ENCODE measurements around the gene FABP3.

FABP3 gene

GRCh38 chr1:31408788-31409318 is 36.0 kb upstream of the FABP3 start:
- H3K4me1 Mint-ChIP-seq = peaks cover 19% of the 10 kb centered on the region
- DNase-seq (ENCODE audit: low spot score in 2 of 2) = no peak
- no peak for ATAC-seq
- no peaks in the 10 kb centered on the region for H3K9me3 Mint-ChIP-seq
- no peaks in the 10 kb centered on the region for H3K36me3 Mint-ChIP-seq
- no peak overlapping the region for H3K4me3 Mint-ChIP-seq
- no peak overlapping the region for H3K27ac Mint-ChIP-seq

DNA sequence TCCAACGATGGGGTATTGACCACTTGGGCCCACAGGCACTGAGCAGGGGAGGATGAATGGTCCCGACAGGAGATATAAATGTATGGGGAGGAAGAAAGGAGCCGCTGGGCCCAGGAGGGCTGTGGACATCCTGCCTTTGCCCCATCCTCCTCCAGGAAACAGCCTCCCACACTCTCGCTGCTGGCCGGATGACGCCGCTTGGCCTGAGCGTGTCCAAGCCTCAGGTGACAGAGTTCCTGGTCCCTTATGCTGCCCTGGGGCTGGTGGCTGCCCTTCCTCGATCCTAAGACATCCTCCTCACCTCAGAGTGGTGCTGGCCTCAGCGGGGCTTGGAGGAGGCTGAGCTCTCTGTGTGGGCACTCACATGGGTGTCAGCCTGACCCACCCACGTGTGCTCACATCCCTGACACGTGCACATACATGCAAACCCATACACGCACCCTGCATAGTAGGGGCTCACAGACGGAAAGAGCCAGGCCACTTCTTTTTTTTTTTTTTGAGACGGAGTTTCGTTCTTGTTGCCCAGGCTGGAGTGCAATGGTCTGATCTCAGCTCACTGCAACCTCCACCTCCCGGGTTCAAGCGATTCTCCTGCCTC is 34.3 kb upstream of the FABP3 start:
- Mint-ChIP-seq H3K4me3 (no peak overlapping the region), H3K9me3 (no peaks in the 10 kb centered on the region), H3K27ac (no peak overlapping the region), H3K4me1 (peaks cover 9% of the 10 kb centered on the region), H3K36me3 (no peaks in the 10 kb centered on the region)
- DNase-seq (ENCODE audit: low spot score in 2 of 2) (no peak), ATAC-seq (no peak)

DNA sequence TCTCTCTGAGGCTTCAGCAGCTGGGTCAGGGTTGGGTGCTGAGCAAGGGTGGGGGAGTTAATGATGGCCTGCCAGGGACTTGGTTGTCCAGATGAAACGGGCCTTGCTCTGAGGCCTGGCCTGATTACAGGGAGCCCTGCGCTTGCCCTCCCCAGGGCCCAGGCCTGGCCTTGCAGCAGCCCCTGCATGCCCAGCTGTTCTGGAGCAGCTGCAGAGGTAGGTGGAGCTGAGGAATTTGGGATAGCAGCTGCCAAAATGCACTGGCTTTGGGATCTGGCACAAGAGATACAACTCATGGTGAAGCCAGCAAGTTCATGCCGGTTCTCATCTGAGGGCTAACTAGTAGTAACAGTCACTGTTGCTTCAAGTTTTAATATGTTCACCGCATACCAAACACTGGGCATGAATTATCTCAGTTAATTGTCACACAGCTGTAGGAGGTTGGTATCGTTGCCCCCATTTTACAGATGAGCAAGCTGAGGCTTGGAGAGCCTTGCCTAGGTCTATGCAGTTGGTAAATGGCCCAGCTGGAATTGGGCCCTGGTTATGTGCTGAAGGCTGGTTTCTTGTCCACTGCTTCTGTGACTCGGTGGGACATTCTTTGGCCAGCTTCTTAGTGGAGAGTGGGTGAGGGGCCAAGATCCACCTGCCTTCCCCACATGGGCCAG is 32.8 kb upstream of the FABP3 start:
- H3K4me1 Mint-ChIP-seq = no peaks in the 10 kb centered on the region
- no peaks in the 10 kb centered on the region for H3K9me3 Mint-ChIP-seq
- DNase-seq (ENCODE audit: low spot score in 2 of 2) = no peak
- no peaks in the 10 kb centered on the region for H3K36me3 Mint-ChIP-seq
- ATAC-seq = no peak
- no peak overlapping the region for H3K4me3 Mint-ChIP-seq
- H3K27ac Mint-ChIP-seq = no peak overlapping the region

GRCh38 chr1:31401241-31401640 is 28.4 kb upstream of the FABP3 start:
- no peak overlapping the region for H3K27ac Mint-ChIP-seq
- H3K4me3 Mint-ChIP-seq = no peak overlapping the region
- no peak for ATAC-seq
- no peak for DNase-seq (ENCODE audit: low spot score in 2 of 2)
- H3K4me1 Mint-ChIP-seq = no peaks in the 10 kb centered on the region
- H3K9me3 Mint-ChIP-seq = no peaks in the 10 kb centered on the region
- no peaks in the 10 kb centered on the region for H3K36me3 Mint-ChIP-seq

- H3K9me3 Mint-ChIP-seq = no peaks in the 10 kb centered on the region
- ATAC-seq (peak; percentile 44), DNase-seq (ENCODE audit: low spot score in 2 of 2) (no peak)
- H3K4me3 Mint-ChIP-seq = no peak overlapping the region
- no peaks in the 10 kb centered on the region for H3K36me3 Mint-ChIP-seq
- no peak overlapping the region for H3K27ac Mint-ChIP-seq
- H3K4me1 Mint-ChIP-seq = no peaks in the 10 kb centered on the region
These were observed 27.5 kb upstream of the FABP3 start for GRCh38 chr1:31400393-31400792.

DNA sequence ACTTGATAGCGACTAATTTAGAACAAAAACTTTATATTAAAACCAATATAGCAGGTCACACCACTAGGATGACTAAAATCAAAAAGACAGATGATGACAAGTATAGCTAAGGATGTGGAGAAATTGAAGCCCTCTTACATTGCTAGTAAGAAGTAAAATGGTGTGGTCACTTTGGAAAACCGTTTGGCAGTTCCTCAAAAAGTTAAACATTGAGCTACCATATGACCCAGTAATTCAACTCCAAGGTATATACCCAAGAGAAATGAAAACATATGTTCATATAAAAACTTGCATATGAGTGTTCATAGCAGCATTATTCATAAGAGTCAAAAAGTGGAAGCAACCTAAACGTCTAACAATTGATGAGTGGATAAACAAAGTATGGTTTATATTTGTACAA is 27.1 kb upstream of the FABP3 start:
- Mint-ChIP-seq H3K36me3 (no peaks in the 10 kb centered on the region), H3K4me1 (peaks cover 2% of the 10 kb centered on the region), H3K27ac (no peak overlapping the region), H3K4me3 (no peak overlapping the region), H3K9me3 (no peaks in the 10 kb centered on the region)
- DNase-seq (ENCODE audit: low spot score in 2 of 2) (no peak), ATAC-seq (no peak)

DNA sequence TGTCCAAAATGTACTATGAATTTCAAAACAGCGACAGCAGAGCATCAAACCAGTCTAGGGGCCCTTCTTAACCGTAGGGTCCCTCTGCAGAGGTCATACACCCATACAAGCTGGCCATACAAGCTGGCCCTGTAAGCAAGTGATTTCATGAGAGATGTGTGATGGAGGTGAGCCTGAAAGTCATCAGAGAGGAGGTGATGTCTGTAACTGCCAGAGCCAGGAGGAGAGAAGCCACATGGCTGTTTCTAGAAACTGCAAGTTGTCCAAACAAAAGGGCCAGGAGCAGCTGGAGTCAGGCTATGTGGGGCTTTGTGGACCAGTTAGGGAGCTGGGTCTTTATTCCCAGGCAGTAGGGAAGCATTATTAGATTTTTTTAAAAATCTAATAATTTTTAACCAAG is 25.4 kb upstream of the FABP3 start:
- no peak overlapping the region for H3K27ac Mint-ChIP-seq
- ATAC-seq (no peak), DNase-seq (ENCODE audit: low spot score in 2 of 2) (no peak)
- peaks cover 11% of the 10 kb centered on the region for H3K4me1 Mint-ChIP-seq
- H3K36me3 Mint-ChIP-seq = no peaks in the 10 kb centered on the region
- H3K9me3 Mint-ChIP-seq = no peaks in the 10 kb centered on the region
- H3K4me3 Mint-ChIP-seq = no peak overlapping the region

DNA sequence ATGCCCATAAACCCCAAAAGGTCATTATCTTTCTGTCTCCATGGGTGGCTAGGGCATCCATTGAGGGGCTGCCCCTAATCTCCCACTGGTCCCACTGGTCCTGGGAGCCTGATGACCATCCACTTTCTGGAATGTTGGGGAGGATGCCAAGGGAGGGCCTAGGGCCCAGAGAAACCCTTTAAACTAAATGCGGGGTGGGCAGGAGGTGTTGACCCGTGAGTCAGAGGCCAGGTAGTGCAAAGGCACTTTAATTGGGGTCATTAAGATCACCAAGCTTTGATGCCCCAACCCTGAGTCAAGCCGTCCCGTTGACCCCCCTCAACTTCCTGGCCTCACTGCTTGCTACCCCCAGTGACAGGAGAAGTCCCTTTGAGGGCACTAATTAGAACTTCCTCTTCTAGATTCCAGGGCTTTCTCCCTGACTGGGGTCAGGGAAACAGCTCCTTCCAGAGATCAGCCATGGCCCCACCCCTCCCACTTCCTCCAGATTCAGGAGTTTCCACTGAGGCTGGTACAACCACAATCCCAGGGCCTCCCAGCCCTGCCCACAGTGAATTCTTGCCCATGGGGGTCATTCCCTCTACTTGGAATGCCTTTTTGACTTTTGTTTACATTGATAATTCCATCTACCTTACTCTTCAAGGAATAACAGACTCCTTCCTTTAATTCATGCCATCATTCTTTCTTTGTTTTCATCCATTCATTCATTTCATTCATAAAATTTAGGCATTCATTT is 24.7 kb upstream of the FABP3 start:
- DNase-seq (ENCODE audit: low spot score in 2 of 2) = no peak
- Mint-ChIP-seq H3K36me3 (no peaks in the 10 kb centered on the region), H3K4me1 (peaks cover 11% of the 10 kb centered on the region), H3K9me3 (no peaks in the 10 kb centered on the region), H3K4me3 (no peak overlapping the region), H3K27ac (no peak overlapping the region)
- no peak for ATAC-seq

DNA sequence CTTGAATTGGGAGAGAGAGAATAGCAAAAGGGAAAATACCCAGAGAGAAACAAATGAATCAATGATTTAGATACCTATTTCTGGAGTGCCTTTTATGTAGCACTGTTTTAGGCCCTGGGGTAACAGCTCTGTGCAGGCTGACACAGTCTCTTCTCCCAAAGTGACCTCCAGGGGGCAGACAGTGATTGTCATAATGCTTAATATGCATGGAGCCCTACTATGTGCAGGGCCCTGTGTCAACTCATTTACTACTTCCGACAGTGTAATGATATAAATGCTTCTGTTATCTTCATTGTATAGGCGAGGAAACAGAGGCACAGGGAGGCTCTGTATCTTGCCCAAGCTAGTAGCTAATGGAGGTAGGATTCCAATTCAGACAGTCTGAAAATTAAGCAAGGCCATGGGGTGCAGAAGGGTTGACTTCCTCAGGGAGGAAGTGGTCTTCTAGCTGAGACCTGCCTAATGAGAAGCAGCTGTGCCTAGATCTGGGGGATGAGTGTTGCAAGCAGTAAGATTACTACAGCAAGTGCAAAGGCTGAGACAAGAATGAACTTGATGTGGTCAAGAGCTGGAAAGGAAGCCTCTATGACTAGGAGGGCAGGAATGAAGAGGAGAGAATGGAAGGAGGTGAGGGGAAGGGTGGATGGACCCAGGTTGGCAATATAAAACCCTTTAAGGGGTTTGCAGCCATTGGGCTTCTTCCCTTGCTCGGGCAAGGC is 23.9 kb upstream of the FABP3 start:
- H3K4me3 Mint-ChIP-seq = no peak overlapping the region

DNA sequence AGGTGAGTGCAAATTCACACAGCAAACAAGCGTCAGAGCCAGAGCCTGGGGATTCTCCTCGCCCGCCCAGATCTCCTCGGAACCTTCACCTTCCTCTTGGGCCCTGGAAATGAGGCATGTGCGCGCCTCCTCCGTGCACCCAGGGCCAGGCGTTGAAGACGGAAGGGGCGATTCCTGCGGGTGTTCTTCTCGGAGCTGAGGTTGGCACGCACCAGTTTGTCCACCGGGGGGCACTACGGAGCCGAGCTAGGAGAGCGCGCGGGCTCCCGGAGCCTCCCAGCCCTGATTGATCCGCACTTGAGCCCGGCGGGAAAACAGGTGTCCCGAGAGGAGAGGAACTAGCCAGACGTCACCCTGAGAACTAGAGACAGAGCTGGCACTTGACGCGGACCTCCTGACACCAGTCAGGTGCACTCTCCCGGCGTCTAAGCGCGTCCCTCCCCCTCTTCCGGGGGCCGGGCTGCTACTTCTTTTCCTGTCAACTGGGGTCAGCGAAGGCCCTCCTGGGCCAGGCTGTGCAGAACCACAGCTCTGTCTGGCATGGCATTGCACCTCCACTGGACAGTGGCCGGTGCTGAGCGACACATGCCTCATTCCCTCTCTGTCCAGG is 21.8 kb upstream of the FABP3 start:
- Mint-ChIP-seq H3K9me3 (no peaks in the 10 kb centered on the region), H3K4me1 (peaks cover 11% of the 10 kb centered on the region), H3K4me3 (peak overlapping the region; percentile 75), H3K27ac (peak overlapping the region; percentile 11), H3K36me3 (no peaks in the 10 kb centered on the region)
- DNase-seq (ENCODE audit: low spot score in 2 of 2) (peak; percentile 78 to 89), ATAC-seq (peak; percentile 93)

More for the DNA sequence above, 23.9 kb upstream of the FABP3 start:
- Mint-ChIP-seq H3K9me3 (no peaks in the 10 kb centered on the region), H3K27ac (no peak overlapping the region), H3K36me3 (no peaks in the 10 kb centered on the region), H3K4me1 (peaks cover 11% of the 10 kb centered on the region)
- no peak for DNase-seq (ENCODE audit: low spot score in 2 of 2)
- ATAC-seq = no peak

DNA sequence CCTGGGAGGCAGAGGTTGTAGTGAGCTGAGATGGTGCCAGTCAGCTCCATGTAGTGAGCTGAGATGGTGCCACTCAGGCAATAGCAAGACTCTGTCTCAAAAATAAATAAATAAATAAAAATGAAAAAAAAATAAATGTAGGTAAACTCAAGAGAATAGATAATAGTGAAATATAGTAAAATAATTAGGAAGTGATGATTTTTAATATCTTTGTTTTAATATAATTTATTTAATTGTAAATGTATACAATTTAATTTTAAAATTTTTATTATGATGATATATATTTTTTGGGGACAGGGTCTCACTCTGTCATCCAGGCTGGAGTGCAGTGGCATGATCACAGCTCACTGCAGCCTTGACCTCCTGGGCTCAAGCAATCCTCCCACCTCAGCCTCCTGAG is 20.6 kb upstream of the FABP3 start:
- DNase-seq (ENCODE audit: low spot score in 2 of 2) (no peak), ATAC-seq (no peak)
- Mint-ChIP-seq H3K36me3 (no peaks in the 10 kb centered on the region), H3K4me1 (peaks cover 11% of the 10 kb centered on the region), H3K27ac (no peak overlapping the region), H3K9me3 (no peaks in the 10 kb centered on the region), H3K4me3 (no peak overlapping the region)

DNA sequence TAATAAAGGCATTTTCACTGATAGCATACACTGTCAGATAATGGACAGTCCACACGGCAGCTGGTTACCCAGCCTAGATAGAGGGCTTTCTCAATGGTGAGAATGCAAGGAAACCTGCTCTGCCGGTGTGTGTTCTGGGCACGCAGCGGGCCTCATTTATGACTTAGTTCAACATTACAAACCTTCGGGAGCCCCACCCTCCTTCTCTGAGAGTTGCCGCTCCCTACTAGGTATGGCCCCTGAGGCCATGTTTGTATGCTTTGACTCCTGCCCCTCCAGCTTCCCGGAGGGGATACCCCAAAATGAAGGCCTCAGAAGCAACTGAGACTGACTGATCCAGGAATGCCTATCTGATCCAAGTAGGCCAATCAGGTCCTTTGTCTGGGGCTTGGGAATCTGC is 17.2 kb upstream of the FABP3 start:
- H3K4me3 Mint-ChIP-seq = no peak overlapping the region
- no peak overlapping the region for H3K27ac Mint-ChIP-seq
- no peak for DNase-seq (ENCODE audit: low spot score in 2 of 2)
- H3K4me1 Mint-ChIP-seq = peaks cover 15% of the 10 kb centered on the region
- H3K9me3 Mint-ChIP-seq = no peaks in the 10 kb centered on the region
- no peak for ATAC-seq
- H3K36me3 Mint-ChIP-seq = no peaks in the 10 kb centered on the region

- ATAC-seq = no peak
- H3K9me3 Mint-ChIP-seq = no peaks in the 10 kb centered on the region
These were observed 16.7 kb upstream of the FABP3 start for GRCh38 chr1:31389616-31390015.

DNA sequence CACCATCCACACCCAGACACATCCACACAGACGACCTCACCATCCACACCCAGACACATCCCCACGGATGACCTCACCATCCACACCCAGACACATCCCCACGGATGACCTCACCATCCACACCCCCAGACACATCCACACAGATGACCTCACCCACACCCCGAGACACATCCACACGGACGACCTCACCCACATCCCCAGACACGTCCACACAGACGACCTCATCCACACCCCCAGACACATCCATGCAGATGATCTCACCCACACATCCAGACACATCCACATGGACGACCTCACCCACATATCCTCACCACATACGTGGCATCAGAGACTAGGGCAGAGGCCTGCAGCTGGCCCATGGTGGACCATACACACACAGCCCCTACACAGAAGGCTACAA is 14.7 kb upstream of the FABP3 start:
- DNase-seq (ENCODE audit: low spot score in 2 of 2) (no peak), ATAC-seq (no peak)
- Mint-ChIP-seq H3K27ac (no peak overlapping the region), H3K4me1 (peaks cover 5% of the 10 kb centered on the region), H3K36me3 (no peaks in the 10 kb centered on the region), H3K9me3 (no peaks in the 10 kb centered on the region), H3K4me3 (no peak overlapping the region)

More at GRCh38 chr1:31389616-31390015, 16.7 kb upstream of the FABP3 start:
- H3K27ac Mint-ChIP-seq = no peak overlapping the region
- H3K4me3 Mint-ChIP-seq = no peak overlapping the region
- DNase-seq (ENCODE audit: low spot score in 2 of 2) = no peak
- no peaks in the 10 kb centered on the region for H3K36me3 Mint-ChIP-seq
- peaks cover 10% of the 10 kb centered on the region for H3K4me1 Mint-ChIP-seq

All from stimulated activated effector memory CD8-positive, alpha-beta T cell treated with anti-CD3 and anti-CD28 coated beads, Interleukin-12 subunit alpha, Interleukin-12 subunit beta, amount 100 ng/mL, for 72 hours (primary cell).